Skin epidermis (tissue), 12 donors: Measurements from ENCODE around the gene ZNF224.

Experiments used
- H3K27ac ChIP-seq, 21 experiments: fragments of 200-600 bp; sonication (generic) in 11 of 21; one replicate each; pipeline ENCODE4 v1.5.0; 2020; ENCODE audit warnings: mild to moderate bottlenecking in 3 of 21, inconsistent platforms in 2 of 21, moderate library complexity in 2 of 21
- H3K4me3 ChIP-seq, 7 experiments: fragments of 200-600 bp; sonication (generic) in 2 of 7; one replicate each; pipeline ENCODE4 v1.5.0; 2020; ENCODE audit warnings: inconsistent platforms in 2 of 7, mild to moderate bottlenecking in 2 of 7, moderate library complexity in 1 of 7

The ZNF224 gene

GRCh38 chr19:44093931-44094765 is at the start of gene ZNF224:
TSS of gene ZNF224 (plus strand) at chr19:44094361. CDS start at chr19:44097874, 3,513 bp downstream.
- peak within 1 kb of the TSS; percentile 63 to 88 (median 75) for H3K4me3 ChIP-seq
- H3K27ac ChIP-seq: peak within 1 kb of the TSS in 20 of 21 experiments; percentile 13 to 90 (median 75)

DNA sequence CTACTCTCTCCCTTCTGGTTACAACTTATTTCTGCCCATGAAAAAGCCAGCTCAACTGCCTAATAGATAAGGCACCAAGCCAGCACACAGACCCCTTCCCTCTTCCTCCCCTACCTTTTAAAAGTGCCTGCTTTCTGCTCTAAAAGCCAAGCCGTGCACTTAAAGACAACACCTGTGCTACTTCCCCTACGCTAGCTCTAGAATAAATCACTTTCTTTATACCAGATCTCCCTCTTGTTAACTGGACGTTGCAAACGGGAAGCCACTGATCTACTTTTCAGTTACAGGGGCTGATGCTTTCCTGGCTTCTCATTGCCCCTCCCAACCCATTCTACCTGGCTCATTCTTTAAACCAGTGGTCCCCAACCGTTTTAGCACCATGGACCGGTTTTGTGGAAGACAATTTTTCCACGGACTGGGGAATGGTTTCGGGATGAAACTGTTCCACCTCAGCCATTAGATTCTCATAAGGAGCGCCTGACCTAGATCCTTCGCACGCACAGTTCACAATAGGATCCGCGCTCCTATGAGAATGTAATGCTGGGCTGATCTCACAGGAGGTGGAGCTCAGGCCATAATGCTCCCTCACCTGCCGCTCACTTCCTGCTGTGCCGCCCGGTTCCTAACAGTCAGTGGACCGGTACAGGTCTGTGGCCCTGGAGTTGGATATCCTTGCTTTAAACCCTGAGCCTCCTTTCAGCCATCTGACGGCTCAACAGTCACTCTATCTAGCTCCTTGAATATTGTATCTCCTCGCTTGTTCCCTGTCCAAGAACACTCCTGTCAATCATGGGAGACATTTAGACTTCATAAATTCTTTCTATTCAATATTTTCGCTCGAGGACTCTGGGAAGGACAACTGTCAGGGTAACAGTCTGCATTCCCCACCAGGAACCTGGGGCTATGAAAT is 43.2 kb upstream of the ZNF224 start:
- Histone ChIP-seq H3K27ac (peak overlapping the region in 12 of 21 experiments; percentile 12 to 84 (median 68)), H3K4me3 (peak overlapping the region; percentile 56 to 77 (median 65))

GRCh38 chr19:44051650-44052402 is 42.3 kb upstream of the ZNF224 start, which contains the start of gene ZNF223:
TSS of gene ZNF223 (plus strand) at chr19:44052036. CDS start at chr19:44055177, 3,141 bp downstream.
- peak within 1 kb of the TSS in 19 of 21 experiments; percentile 46 to 91 (median 81) for H3K27ac ChIP-seq
- peak within 1 kb of the TSS; percentile 56 to 77 (median 65) for H3K4me3 ChIP-seq

GRCh38 chr19:44055870-44056269 is 38.3 kb upstream of the ZNF224 start:
- no peak overlapping the region for H3K27ac ChIP-seq
- no peak overlapping the region for H3K4me3 ChIP-seq

DNA sequence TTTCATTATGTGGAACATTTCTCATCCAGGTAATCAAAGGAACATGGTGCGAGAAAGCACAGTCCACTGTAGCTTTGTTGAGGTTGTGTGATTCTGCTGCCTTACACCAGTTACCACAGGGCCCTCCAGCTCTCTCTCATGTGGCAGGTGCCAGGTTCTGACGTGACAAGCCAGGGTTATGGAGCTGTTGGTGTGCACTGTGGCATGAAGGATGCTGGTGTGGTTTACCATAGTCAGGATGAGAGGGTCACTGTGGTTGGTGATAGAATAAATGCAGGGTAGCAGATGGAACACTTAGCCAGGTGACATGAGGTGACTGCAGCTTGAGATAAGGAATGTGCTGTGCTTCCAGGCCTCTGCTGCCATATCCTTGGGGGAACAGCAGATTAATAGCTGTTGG is 34.9 kb upstream of the ZNF224 start:
- Histone ChIP-seq H3K4me3 (no peak overlapping the region), H3K27ac (no peak overlapping the region)

- no peak overlapping the region for H3K27ac ChIP-seq
- H3K4me3 ChIP-seq: no peak overlapping the region
These were observed 33.1 kb upstream of the ZNF224 start for GRCh38 chr19:44061038-44061437.

GRCh38 chr19:44066305-44066704 is 27.9 kb upstream of the ZNF224 start:
- H3K4me3 ChIP-seq: no peak overlapping the region

DNA sequence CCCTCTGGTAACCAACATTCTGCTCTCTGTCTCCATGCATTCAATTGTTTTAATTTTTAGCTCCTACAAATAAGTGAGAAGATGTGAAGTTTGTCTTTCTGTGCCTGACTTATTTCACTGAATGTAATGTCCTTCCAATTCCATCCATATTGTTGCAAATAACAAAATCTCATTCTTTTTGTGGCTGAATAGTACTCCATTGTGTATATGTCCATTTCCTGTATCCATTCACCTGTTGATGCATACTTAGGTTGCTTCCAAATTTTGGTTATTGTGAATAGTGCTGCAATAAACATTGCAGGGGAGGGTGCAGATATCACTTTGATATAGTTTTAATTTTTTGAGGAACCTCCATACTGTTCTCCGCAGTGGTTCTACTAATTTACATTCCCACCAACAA is 24.7 kb upstream of the ZNF224 start:
- H3K4me3 ChIP-seq: no peak overlapping the region

More at GRCh38 chr19:44066305-44066704, 27.9 kb upstream of the ZNF224 start:
- no peak overlapping the region for H3K27ac ChIP-seq

GRCh38 chr19:44071824-44072542 is 22.2 kb upstream of the ZNF224 start, which contains the start of gene ZNF284:
TSS of gene ZNF284 (plus strand) at chr19:44072159. CDS start at chr19:44076390, 4,231 bp downstream.
- Histone ChIP-seq H3K4me3 (peak within 1 kb of the TSS; percentile 55 to 80 (median 58)), H3K27ac (peak within 1 kb of the TSS in 14 of 21 experiments; percentile 7 to 68 (median 46))

More for the DNA sequence above, 24.7 kb upstream of the ZNF224 start:
- H3K27ac ChIP-seq: no peak overlapping the region

GRCh38 chr19:44072543-44073401 is 21.4 kb upstream of the ZNF224 start:
- H3K27ac ChIP-seq: peak overlapping the region in 10 of 21 experiments; percentile 7 to 68 (median 42)
- peak overlapping the region; percentile 55 to 80 (median 58) for H3K4me3 ChIP-seq

DNA sequence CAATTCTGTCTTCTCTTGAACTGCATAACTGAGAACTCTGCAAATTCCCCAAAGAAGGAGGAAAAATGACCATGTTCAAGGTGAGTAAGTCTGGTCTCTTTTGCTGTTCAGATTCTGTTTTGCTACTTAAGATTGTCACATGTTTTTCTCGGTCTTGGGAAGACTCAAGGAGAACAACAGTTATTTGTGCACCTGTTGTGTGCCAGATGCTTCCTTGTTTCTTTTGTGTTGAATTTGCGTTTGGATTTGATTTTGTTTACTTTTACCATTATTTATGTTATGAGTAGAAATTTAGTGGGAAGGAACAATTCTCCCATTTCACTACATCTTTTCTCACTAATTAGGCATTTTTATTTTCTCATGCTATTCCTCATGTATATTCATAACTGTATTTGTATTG is 17.8 kb upstream of the ZNF224 start:
- Histone ChIP-seq H3K27ac (no peak overlapping the region), H3K4me3 (no peak overlapping the region)

- no peak overlapping the region for H3K4me3 ChIP-seq
- no peak overlapping the region for H3K27ac ChIP-seq
These were observed 2.1 kb upstream of the ZNF224 start for GRCh38 chr19:44092108-44092507.

- H3K4me3 ChIP-seq: no peak overlapping the region
- H3K27ac ChIP-seq: no peak overlapping the region
These were observed 13.6 kb downstream of the ZNF224 start for GRCh38 chr19:44107751-44108150.

DNA sequence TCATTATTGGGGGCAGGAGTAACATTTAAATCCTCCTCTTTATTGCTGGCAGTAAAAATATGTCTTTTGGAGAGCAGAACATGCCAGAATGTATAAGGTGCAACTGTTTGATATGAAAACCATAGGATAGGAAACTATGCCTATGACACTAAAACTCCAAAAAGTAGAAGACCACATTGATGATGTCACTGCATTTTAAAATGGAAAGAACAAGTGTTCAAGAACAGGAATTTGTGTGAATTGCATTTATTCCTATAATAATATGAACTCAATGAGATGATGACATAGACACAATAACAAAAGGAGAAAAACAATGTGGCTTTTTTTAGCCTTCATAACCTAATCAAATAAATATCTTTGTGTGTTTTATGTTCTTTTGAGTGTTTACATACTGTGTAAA is 15.3 kb downstream of the ZNF224 start:
- H3K4me3 ChIP-seq: no peak overlapping the region
- H3K27ac ChIP-seq: no peak overlapping the region

GRCh38 chr19:44111910-44112463 is 17.8 kb downstream of the ZNF224 start:
- peak overlapping the region; percentile 64 to 90 (median 72) for H3K4me3 ChIP-seq
- no peak overlapping the region for H3K27ac ChIP-seq

DNA sequence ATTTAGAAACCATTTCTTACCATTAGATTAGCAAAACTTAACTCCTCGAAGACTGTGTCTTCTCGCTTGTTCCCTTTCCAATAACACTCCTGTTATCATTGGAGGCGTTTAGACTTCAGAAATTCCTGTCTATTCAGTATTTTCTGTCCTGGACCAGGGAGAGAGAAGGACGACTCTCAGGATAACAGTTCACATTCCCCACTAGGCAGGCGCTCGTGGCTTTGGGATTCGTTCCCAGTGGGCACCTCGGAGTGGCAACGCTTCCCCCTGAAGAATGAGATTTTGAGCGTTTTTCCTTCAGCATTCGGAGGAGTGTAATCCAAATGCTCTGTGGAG is 18.6 kb downstream of the ZNF224 start:
- H3K27ac ChIP-seq: peak overlapping the region in 10 of 21 experiments; percentile 10 to 87 (median 58)
- H3K4me3 ChIP-seq: peak overlapping the region; percentile 64 to 90 (median 72)

- peak within 1 kb of the TSS in 19 of 21 experiments; percentile 37 to 87 (median 77) for H3K27ac ChIP-seq
- H3K4me3 ChIP-seq: peak within 1 kb of the TSS; percentile 64 to 90 (median 72)
These were observed 19.1 kb downstream of the ZNF224 start, which contains the start of gene ZNF225 for GRCh38 chr19:44113138-44113783. TSS of gene ZNF225 (plus strand) at chr19:44113399. CDS start at chr19:44115828, 2,429 bp downstream.
